C4-2B (cell line): Measurements from ENCODE around the gene SYCN.

ENCODE experiments used
- ZFX ChIP-seq: fragments of 450-650 bp; IDR thresholded peaks from 2 replicates; pipeline ENCODE4 v1.6.1; 2017
- TF ChIP-seq, protein P1 (sequence below): fragments of 450-650 bp; conservative IDR thresholded peaks from 2 replicates; pipeline ENCODE4 v1.5.1; 2017; ENCODE audit warnings: mild to moderate bottlenecking

GRCh38 chr19:39251846-39252245 lies 47.8 kb upstream of the SYCN start:
- TF ChIP-seq, protein P1, sequence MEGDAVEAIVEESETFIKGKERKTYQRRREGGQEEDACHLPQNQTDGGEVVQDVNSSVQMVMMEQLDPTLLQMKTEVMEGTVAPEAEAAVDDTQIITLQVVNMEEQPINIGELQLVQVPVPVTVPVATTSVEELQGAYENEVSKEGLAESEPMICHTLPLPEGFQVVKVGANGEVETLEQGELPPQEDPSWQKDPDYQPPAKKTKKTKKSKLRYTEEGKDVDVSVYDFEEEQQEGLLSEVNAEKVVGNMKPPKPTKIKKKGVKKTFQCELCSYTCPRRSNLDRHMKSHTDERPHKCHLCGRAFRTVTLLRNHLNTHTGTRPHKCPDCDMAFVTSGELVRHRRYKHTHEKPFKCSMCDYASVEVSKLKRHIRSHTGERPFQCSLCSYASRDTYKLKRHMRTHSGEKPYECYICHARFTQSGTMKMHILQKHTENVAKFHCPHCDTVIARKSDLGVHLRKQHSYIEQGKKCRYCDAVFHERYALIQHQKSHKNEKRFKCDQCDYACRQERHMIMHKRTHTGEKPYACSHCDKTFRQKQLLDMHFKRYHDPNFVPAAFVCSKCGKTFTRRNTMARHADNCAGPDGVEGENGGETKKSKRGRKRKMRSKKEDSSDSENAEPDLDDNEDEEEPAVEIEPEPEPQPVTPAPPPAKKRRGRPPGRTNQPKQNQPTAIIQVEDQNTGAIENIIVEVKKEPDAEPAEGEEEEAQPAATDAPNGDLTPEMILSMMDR: no peak
- TF ChIP-seq ZFX: no peak
